IMR-90 (cell line): ENCODE data around the gene CTDSP1. TPM values are rescaled to one million over a fixed set of nuclear protein-coding genes. Genes with fewer than 3 reads are reported as not detected.

ENCODE experiments used
- ATAC-seq: fragments of 200-7000 bp; cut with Tn5 transposase; 2 replicates; pipeline ENCODE4 v1.9.1; 2020; ENCODE audit warnings: low read depth, mild to moderate bottlenecking, moderate library complexity
- BruUV-seq: library from RNA; stranded (reverse); fragments of 400-500 nt; replicated peaks from 2 replicates; lab custom pipeline; 2021; lab: Mats Ljungman, UMichigan
- CTCF ChIA-PET: fragments of 300-600 bp; formaldehyde crosslinking; extraction: SDS; loops from one replicate; lab custom pipeline; 2021; ENCODE audit warnings: antibody characterized with exemption; lab: Yijun Ruan, JAX
- POLR2A ChIA-PET: fragments of 300-600 bp; sonication (Branson Sonifier 250); formaldehyde crosslinking; loops from one replicate; lab custom pipeline; 2022; ENCODE audit warnings: antibody characterized with exemption; ENCODE audit not compliant: unreplicated experiment; lab: Charles Lee
- DNase-seq: peaks from one replicate; pipeline ENCODE4 v3.0.0; 2013
- H2AFZ ChIP-seq: replicated peaks from 2 replicates; pipeline ENCODE3; 2013; ENCODE audit warnings: low read length, mild to moderate bottlenecking; ENCODE audit not compliant: poor library complexity
- H2AK5ac ChIP-seq: 2 replicates; pipeline ENCODE4 v1.6.1; 2013; ENCODE audit warnings: low read depth, low read length, inconsistent platforms
- H2AK9ac ChIP-seq: replicated peaks from 2 replicates; pipeline ENCODE3; 2013; ENCODE audit warnings: mild to moderate bottlenecking, low read depth, low read length, moderate library complexity; ENCODE audit not compliant: poor library complexity
- H2BK120ac ChIP-seq: 2 replicates; pipeline ENCODE4 v1.6.1; 2013; ENCODE audit warnings: low read depth, low read length, inconsistent platforms
- H2BK15ac ChIP-seq: 3 replicates; pipeline ENCODE4 v1.6.1; 2013; ENCODE audit warnings: low read depth, low read length, inconsistent platforms
- H2BK20ac ChIP-seq: 2 replicates; pipeline ENCODE4 v1.6.1; 2013; ENCODE audit warnings: low read depth, mild to moderate bottlenecking, inconsistent platforms, low read length, moderate library complexity
- H2BK5ac ChIP-seq: 2 replicates; pipeline ENCODE4 v1.6.1; 2013; ENCODE audit warnings: mild to moderate bottlenecking, low read depth, low read length, inconsistent platforms; ENCODE audit not compliant: poor library complexity, severe bottlenecking
- H3K14ac ChIP-seq: replicated peaks from 2 replicates; pipeline ENCODE4 v1.6.1; 2013; ENCODE audit warnings: low read depth, low read length, inconsistent platforms
- H3K18ac ChIP-seq: 2 replicates; pipeline ENCODE4 v1.6.1; 2013; ENCODE audit warnings: low read depth, low read length, control low read depth
- H3K23ac ChIP-seq: 2 replicates; pipeline ENCODE4 v1.6.1; 2013; ENCODE audit warnings: low read depth, low read length, inconsistent platforms
- H3K27ac ChIP-seq: 2 replicates; pipeline ENCODE4 v1.5.1; 2013; ENCODE audit warnings: mild to moderate bottlenecking, control low read depth, low read length; ENCODE audit not compliant: insufficient read depth
- H3K27me3 ChIP-seq: 2 replicates; pipeline ENCODE4 v1.6.1; 2013; ENCODE audit warnings: low read length; ENCODE audit not compliant: control insufficient read depth, insufficient read depth
- H3K36me3 ChIP-seq: 2 replicates; pipeline ENCODE4 v1.6.1; 2013; ENCODE audit warnings: low read length, mixed read lengths; ENCODE audit not compliant: control insufficient read depth, insufficient read depth
- H3K4ac ChIP-seq: 2 replicates; pipeline ENCODE4 v1.6.1; 2013; ENCODE audit warnings: low read depth, low read length, inconsistent platforms
- H3K4me1 ChIP-seq: 2 replicates; pipeline ENCODE4 v1.6.1; 2013; ENCODE audit warnings: low read length, mixed read lengths; ENCODE audit not compliant: control insufficient read depth, insufficient read depth
- H3K4me2 ChIP-seq: 2 replicates; pipeline ENCODE4 v1.6.1; 2013; ENCODE audit warnings: low read depth, mild to moderate bottlenecking, control low read depth, low read length, moderate library complexity
- H3K4me3 ChIP-seq: 2 replicates; pipeline ENCODE4 v1.5.1; 2013; ENCODE audit warnings: low read depth, mild to moderate bottlenecking, control low read depth, low read length, moderate library complexity; ENCODE audit not compliant: insufficient read depth
- H3K56ac ChIP-seq: 2 replicates; pipeline ENCODE4 v1.6.1; 2013; ENCODE audit warnings: low read length, inconsistent platforms; ENCODE audit not compliant: insufficient read depth; ENCODE audit errors: extremely low read depth
- H3K79me1 ChIP-seq, 2 experiments: 2 replicates each; pipeline ENCODE4 v1.6.1; 2013; ENCODE audit warnings: low read length in 2 of 2, inconsistent platforms in 1 of 2, low read depth in 1 of 2
- H3K9ac ChIP-seq: 2 replicates; pipeline ENCODE4 v1.6.1; 2013; ENCODE audit warnings: low read depth, low read length, control low read depth
- H3K9me1 ChIP-seq: 2 replicates; pipeline ENCODE4 v1.6.1; 2013; ENCODE audit warnings: low read length, inconsistent platforms; ENCODE audit not compliant: insufficient read depth
- H3K9me3 ChIP-seq: 2 replicates; pipeline ENCODE4 v1.6.1; 2013; ENCODE audit warnings: low read length; ENCODE audit not compliant: control insufficient read depth, insufficient read depth
- H4K20me1 ChIP-seq: 2 replicates; pipeline ENCODE4 v1.6.1; 2013; ENCODE audit warnings: low read length, inconsistent platforms; ENCODE audit not compliant: insufficient read depth
- H4K5ac ChIP-seq: 2 replicates; pipeline ENCODE4 v1.6.1; 2013; ENCODE audit warnings: mild to moderate bottlenecking, low read depth, low read length, control low read depth
- H4K8ac ChIP-seq, 2 experiments: 2 replicates each; pipeline ENCODE4 v1.6.1; 2013; ENCODE audit warnings: low read depth in 2 of 2, low read length in 2 of 2, control low read depth in 1 of 2, inconsistent platforms in 1 of 2
- H4K91ac ChIP-seq: 2 replicates; pipeline ENCODE4 v1.6.1; 2013; ENCODE audit warnings: low read depth, low read length, inconsistent platforms; ENCODE audit not compliant: insufficient read depth
- BHLHE40 ChIP-seq: fragments of 150-350 bp; IDR thresholded peaks from 2 replicates; pipeline ENCODE4 v1.6.1; 2016; ENCODE audit warnings: mild to moderate bottlenecking, low read depth, low read length
- FOS ChIP-seq: fragments of 150-350 bp; IDR thresholded peaks from 2 replicates; pipeline ENCODE4 v1.6.1; 2016; ENCODE audit warnings: low read depth, low read length
- MAFK ChIP-seq: IDR thresholded peaks from 2 replicates; pipeline ENCODE4 v1.6.1; 2012; ENCODE audit warnings: low read depth, low read length, improper control_type of control experiment
- MAZ ChIP-seq: IDR thresholded peaks from 2 replicates; pipeline ENCODE4 v1.6.1; 2012; ENCODE audit warnings: low read depth, mild to moderate bottlenecking, low read length, improper control_type of control experiment, moderate library complexity, borderline replicate concordance
- NFE2L2 ChIP-seq: fragments of 150-350 bp; IDR thresholded peaks from 2 replicates; pipeline ENCODE4 v1.6.1; 2016; ENCODE audit warnings: low read depth, mild to moderate bottlenecking, low read length
- POLR2A ChIP-seq: IDR thresholded peaks from 2 replicates; pipeline ENCODE4 v1.6.1; 2012; ENCODE audit warnings: mild to moderate bottlenecking, low read depth, low read length
- SMC3 ChIP-seq: fragments of 150-350 bp; IDR thresholded peaks from 2 replicates; pipeline ENCODE4 v1.6.1; 2016; ENCODE audit warnings: low read depth, mild to moderate bottlenecking, antibody characterized with exemption, low read length, moderate library complexity
- WGBS, 2 experiments: methylation state at CpG; one replicate each; pipeline versions ENCODE4 v1.1.5 to v1.1.7; 2013; ENCODE audit warnings: missing lambda C conversion rate in 2 of 2; ENCODE audit not compliant: insufficient read length in 1 of 2; ENCODE audit errors: extremely low coverage in 2 of 2; 5-methylcytosine and 5-hydroxymethylcytosine counted together
- dilution Hi-C: fragments of 300-500 bp; cut with HindIII; formaldehyde crosslinking; loops from one replicate; pipeline ENCODE4 v1.14.3; 2018; ENCODE audit warnings: low sequenced_read_pairs; ENCODE audit not compliant: unreplicated experiment
- in situ Hi-C: fragments of 300-500 bp; cut with MboI; formaldehyde crosslinking; loops from 3 replicates; pipeline ENCODE4 v1.14.3; 2019; ENCODE audit warnings: low sequenced_read_pairs, inconsistent platforms, mixed read lengths
- intact Hi-C: fragments of 100-400 bp; cut with micrococcal nuclease; formaldehyde crosslinking; loops from 2 replicates; pipeline ENCODE4 v1.10.0; 2022
- polyA plus RNA-seq, 3 experiments: library from polyadenylated mRNA; depleted of rRNA; stranded (reverse); fragments of >200 nt; gene quantifications; 2 replicates each; pipeline ENCODE4 v1.2.3, GENCODE V29; 2012; ENCODE audit warnings: low replicate concordance in 1 of 3
- total RNA-seq: library from RNA; depleted of rRNA; stranded (reverse); fragments of >200 nt; gene quantifications from 2 replicates; pipeline ENCODE4 v1.2.3, GENCODE V29; 2012
- TF ChIP-seq, protein P1 (sequence below): fragments of 150-350 bp; IDR thresholded peaks from 2 replicates; pipeline ENCODE4 v1.6.1; 2016; ENCODE audit warnings: low read depth, mild to moderate bottlenecking, low read length, moderate library complexity, borderline replicate concordance

The CTDSP1 gene
- total and polyA plus RNA-seq, 2 of the 4 experiments (the other 2 are of a cell fraction) = 19.7 to 64.3 TPM

DNA sequence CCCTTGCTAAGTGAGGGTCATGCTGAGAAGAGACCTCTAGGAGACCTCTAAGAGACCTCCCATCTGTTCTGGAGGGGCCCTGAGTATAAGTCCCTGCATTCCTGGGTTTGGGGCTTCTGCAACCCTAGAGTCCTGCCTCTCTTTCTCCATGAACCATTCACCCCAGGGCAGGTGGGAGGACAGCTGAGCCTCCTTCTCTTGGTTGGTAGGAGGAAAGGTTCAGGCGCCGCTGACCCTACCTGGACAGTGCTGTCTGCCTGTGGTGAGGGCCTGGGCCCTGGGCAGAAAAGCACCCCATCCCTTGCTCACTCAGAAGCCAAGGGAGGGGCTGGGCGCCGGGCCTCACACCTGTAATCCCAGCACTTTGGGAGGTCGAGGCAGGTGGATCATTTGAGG, 18.7 kb downstream of the CTDSP1 start:
- in situ Hi-C loops = no loop called here
- H4K20me1 ChIP-seq = no peaks in the 10 kb centered on the region
- no TSS peak for BruUV-seq

More for the DNA sequence above, 18.7 kb downstream of the CTDSP1 start:
- no peak overlapping the region for H2AFZ ChIP-seq
- no peak overlapping the region for H3K9ac ChIP-seq
- ATAC-seq (no peak), DNase-seq (no peak)
- WGBS, 2 experiments = 20% methylated on average over 1 of the region's 5 CpGs; no CpG with 5 or more reads in 1 of the 2 experiments
- no peak overlapping the region for H3K4me3 ChIP-seq
- no peak overlapping the region for H2AK5ac ChIP-seq
- no peak overlapping the region for H4K91ac ChIP-seq
- no peaks in the 10 kb centered on the region; the same call in 1 of the 2 replicates for H3K9me1 ChIP-seq
- no peak overlapping the region for H3K4ac ChIP-seq
- no peak overlapping the region for H3K27ac ChIP-seq
- intact Hi-C loops = no loop called here
- H4K5ac ChIP-seq = no peak overlapping the region
- no peak overlapping the region for H4K8ac ChIP-seq
- H3K4me2 ChIP-seq = no peak overlapping the region
- H2BK15ac ChIP-seq = no peak overlapping the region
- no peak overlapping the region for H3K23ac ChIP-seq
- H3K18ac ChIP-seq = no peak overlapping the region
- H2AK9ac ChIP-seq = no peak overlapping the region
- ChIA-PET CTCF (interaction anchor here (0.7 kb wide), 1 partner anchor 254 kb away, joined by 3 read pairs; no protein-coding TSS in a partner anchor), POLR2A (no interaction called here)
- no peaks in the 10 kb centered on the region for H3K4me1 ChIP-seq
- H3K79me1 ChIP-seq = no peaks in the 10 kb centered on the region
- H2BK20ac ChIP-seq = no peak overlapping the region
- no peak overlapping the region for H3K56ac ChIP-seq
- H3K9me3 ChIP-seq = no peaks in the 10 kb centered on the region
- H3K36me3 ChIP-seq = no peaks in the 10 kb centered on the region
- H2BK120ac ChIP-seq = no peak overlapping the region
- peaks cover 12% of the 10 kb centered on the region for H3K27me3 ChIP-seq
- dilution Hi-C loops = no loop called here
- TF ChIP-seq MAZ = no peak
- TF ChIP-seq, protein P1, sequence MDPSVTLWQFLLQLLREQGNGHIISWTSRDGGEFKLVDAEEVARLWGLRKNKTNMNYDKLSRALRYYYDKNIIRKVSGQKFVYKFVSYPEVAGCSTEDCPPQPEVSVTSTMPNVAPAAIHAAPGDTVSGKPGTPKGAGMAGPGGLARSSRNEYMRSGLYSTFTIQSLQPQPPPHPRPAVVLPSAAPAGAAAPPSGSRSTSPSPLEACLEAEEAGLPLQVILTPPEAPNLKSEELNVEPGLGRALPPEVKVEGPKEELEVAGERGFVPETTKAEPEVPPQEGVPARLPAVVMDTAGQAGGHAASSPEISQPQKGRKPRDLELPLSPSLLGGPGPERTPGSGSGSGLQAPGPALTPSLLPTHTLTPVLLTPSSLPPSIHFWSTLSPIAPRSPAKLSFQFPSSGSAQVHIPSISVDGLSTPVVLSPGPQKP = no peak
- no peak for TF ChIP-seq POLR2A
- TF ChIP-seq MAFK = no peak
- TF ChIP-seq SMC3 = no peak
- TF ChIP-seq FOS = no peak
- TF ChIP-seq BHLHE40 = no peak
- no peak for TF ChIP-seq NFE2L2
- H2BK5ac ChIP-seq = no peak overlapping the region
- no peak overlapping the region for H3K14ac ChIP-seq
